Measurements from ENCODE around the gene RNASEH2C. TPM values are rescaled to one million over a fixed set of nuclear protein-coding genes. Genes with fewer than 3 reads are reported as not detected.
"Not testable (repeated sequence)": the region's sequence is repeated elsewhere in the genome, so short reads cannot be mapped to it uniquely, and the experiment has no call there.

Gene RNASEH2C
- 99.2 TPM for total RNA-seq

DNA sequence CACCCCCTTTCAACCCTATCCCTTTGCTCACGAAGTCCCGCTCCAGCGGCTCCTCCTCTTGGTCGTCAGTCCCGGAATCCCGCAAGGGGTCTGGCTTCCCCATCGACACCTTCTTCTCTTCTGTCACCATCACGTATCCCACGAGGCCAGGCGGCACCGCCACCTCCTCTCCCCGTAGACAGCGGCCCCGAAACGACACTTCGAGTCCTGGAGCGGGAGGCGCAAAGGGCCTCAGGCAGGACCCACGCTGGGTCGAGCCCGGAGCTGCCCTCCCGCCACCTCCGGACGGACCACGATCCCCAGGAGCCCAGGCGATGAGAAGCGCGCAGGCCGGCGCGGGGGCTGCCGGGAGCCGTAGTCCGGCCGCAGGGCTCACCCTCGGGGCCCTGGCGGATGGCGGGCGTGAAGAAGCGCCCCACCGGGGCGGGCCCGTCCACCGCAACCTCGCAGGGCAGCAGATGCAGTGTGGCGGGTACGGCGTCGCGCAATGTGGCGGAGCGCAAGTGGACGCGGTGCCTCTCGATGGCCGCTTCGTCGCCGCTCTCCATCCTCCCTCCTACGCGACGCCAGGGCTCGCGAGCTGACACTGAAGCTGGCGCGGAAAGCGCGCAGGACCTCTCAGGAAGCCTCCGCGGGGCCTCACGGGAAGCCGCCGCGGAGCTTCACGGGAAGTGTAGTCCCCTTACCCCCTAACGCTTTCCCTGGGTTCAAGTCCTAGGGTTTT, at the start of gene RNASEH2C:
Gene RNASEH2C, minus strand, starts transcription at position 588 of the 724 bp plus-strand sequence. Its CDS starts 40 bp downstream, at position 548.
- peak; percentile 83 for DNase-seq (ENCODE audit: low spot score)

- DNase-seq (ENCODE audit: low spot score), result not testable (repeated sequence)
These were observed 47.2 kb upstream of the RNASEH2C start for GRCh38 chr11:65767806-65768205.

- DNase-seq (ENCODE audit: low spot score), result no peak
These were observed 46.8 kb upstream of the RNASEH2C start for GRCh38 chr11:65767406-65767805.

- DNase-seq (ENCODE audit: low spot score), result no peak
These were observed 45.9 kb upstream of the RNASEH2C start for GRCh38 chr11:65766535-65766934.

DNA sequence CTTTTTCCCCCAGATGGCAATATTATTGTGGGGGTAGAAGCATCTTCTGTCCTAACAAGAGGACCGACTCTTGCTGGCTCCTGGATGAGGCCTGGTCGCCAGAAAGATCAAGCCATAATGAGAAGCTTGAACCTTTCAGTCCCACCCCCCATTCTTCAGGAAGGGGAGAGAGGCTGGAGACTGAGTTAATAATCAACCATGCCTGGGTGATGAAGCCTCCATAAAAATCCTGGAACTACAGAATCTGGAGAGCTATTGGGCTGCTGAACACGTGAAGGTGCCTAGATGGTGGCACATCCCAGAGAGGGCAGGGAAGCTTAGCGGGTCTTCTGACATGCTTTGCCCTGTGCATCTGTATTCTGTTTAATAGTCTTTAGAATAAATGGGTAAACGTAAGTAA, 43.8 kb upstream of the RNASEH2C start:
- no peak for DNase-seq (ENCODE audit: low spot score)

DNA sequence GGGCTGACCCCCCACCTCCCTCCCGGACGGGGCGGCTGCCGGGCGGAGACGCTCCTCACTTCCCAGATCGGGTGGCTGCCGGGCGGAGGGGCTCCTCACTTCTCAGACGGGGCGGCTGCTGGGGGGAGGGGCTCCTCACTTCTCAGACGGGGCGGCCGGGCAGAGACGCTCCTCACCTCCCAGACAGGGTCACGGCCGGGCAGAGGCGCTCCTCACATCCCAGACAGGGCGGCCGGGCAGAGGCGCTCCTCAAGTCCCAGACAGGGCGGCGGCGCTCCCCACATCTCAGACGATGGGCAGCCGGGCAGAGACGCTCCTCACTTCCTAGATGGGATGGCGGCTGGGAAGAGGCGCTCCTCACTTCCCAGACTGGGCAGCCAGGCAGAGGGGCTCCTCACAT, 42.2 kb upstream of the RNASEH2C start:
- DNase-seq (ENCODE audit: low spot score), result not testable (repeated sequence)

DNA sequence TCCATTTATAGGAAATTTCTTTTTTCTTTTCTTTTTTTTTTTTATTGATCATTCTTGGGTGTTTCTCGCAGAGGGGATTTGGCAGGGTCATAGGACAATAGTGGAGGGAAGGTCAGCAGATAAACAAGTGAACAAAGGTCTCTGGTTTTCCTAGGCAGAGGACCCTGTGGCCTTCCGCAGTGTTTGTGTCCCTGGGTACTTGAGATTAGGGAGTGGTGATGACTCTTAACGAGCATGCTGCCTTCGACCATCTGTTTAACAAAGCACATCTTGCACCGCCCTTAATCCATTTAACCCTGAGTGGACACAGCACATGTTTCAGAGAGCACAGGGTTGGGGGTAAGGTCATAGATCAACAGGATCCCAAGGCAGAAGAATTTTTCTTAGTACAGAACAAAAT, 41.6 kb upstream of the RNASEH2C start:
- not testable (repeated sequence) for DNase-seq (ENCODE audit: low spot score)

- DNase-seq (ENCODE audit: low spot score), result no peak
These were observed 24.5 kb upstream of the RNASEH2C start for GRCh38 chr11:65745049-65745448.

DNA sequence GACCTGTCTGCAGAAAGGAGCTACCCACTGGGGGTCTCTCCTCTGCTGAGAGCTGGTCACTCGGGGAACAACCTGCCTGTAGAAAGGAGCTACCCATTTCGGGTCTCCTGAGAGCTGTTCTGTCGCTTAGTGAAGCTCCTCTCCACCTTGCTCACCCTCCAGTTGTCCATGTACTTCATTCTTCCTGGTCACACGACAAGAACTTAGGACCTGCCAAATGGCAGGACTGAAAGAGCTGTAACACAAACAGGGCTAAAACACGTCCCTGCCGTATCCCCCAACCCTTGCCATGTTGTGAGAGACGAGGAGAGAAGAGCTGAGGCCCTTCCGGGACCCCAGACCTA, 24.1 kb upstream of the RNASEH2C start:
- DNase-seq (ENCODE audit: low spot score), result no peak

GRCh38 chr11:65744026-65744698, 23.6 kb upstream of the RNASEH2C start:
- no peak for DNase-seq (ENCODE audit: low spot score)

- DNase-seq (ENCODE audit: low spot score), result no peak
These were observed 23.1 kb upstream of the RNASEH2C start for GRCh38 chr11:65743681-65744025.

GRCh38 chr11:65742353-65742752, 21.8 kb upstream of the RNASEH2C start:
- no peak for DNase-seq (ENCODE audit: low spot score)

GRCh38 chr11:65741185-65741584, 20.6 kb upstream of the RNASEH2C start:
- no peak for DNase-seq (ENCODE audit: low spot score)

- no peak for DNase-seq (ENCODE audit: low spot score)
These were observed 18.4 kb upstream of the RNASEH2C start for GRCh38 chr11:65739022-65739421.

DNA sequence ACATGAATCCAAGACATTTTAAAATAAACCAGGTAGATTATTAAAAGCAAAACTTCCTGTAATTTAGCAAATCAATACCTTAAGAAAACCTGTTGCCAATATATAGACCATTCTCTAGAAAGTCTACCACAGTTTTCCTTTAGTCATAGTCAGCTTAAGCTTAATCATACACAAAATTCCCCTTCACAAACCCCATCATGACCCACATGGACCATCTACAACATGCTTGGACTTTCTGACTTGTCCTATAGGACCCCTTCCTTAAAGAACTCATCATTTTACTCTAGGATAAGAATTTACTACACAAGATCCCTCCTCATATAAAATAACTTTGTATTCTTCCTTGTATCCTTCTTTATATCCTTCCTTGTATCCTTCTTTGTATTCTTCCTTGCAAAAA, 16.2 kb upstream of the RNASEH2C start:
- DNase-seq (ENCODE audit: low spot score), result no peak

DNA sequence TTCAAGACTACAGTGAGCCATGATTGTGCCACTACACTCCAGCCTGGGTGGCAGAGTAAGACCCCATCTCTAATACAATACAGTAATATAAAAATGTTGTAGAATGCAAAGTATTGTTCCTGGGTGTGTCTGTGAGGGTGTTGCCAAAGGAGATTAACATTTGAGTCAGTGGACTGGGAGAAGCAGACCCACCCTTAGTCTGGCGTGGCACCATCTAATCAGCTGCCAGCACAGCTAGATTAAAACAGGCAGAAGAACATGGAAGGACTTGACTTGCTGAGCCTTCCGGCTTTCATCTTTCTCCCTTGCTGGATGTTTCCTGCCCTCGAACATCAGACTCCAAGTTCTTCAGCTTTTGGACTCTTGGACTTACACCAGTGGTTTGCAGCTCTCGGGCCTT, 14.5 kb upstream of the RNASEH2C start:
- not testable (repeated sequence) for DNase-seq (ENCODE audit: low spot score)

- no peak for DNase-seq (ENCODE audit: low spot score)
These were observed 9.9 kb upstream of the RNASEH2C start for GRCh38 chr11:65730461-65730860.

GRCh38 chr11:65727865-65728264, 7.3 kb upstream of the RNASEH2C start:
- DNase-seq (ENCODE audit: low spot score), result no peak

- no peak for DNase-seq (ENCODE audit: low spot score)
These were observed 6.1 kb upstream of the RNASEH2C start for GRCh38 chr11:65726660-65727059.

- no peak for DNase-seq (ENCODE audit: low spot score)
These were observed 1.7 kb upstream of the RNASEH2C start for GRCh38 chr11:65722261-65722660.

DNA sequence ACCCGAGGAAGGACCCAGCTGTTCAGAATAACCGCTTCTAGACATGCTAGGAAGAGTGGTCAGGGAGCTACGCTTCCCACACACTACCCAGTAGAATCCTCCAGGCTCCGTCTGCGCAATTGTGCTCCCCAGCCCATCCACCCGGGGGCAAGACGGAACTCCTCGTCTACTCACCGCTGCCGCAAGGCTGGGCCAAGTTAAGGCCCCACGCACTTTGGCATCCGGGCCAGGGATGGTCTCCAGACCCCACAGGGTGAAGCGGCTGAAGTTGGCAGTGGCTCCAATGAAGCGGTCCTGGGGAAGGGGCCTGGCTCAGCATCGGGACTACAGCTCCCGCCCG, 757 bp downstream of the RNASEH2C start:
- no peak for DNase-seq (ENCODE audit: low spot score)

GRCh38 chr11:65718964-65719492, 1.6 kb downstream of the RNASEH2C start:
- DNase-seq (ENCODE audit: low spot score), result no peak

- DNase-seq (ENCODE audit: low spot score), result no peak
These were observed 2.1 kb downstream of the RNASEH2C start for GRCh38 chr11:65718531-65718930.

- DNase-seq (ENCODE audit: low spot score), result no peak
These were observed 2.7 kb downstream of the RNASEH2C start for GRCh38 chr11:65717906-65718305.

Measured in mucosa of gallbladder (tissue), 1 donor.